K562 (cell line): ENCODE measurements around the gene IPO13. TPM values are rescaled to one million over a fixed set of nuclear protein-coding genes. Genes with fewer than 3 reads are reported as not detected.

Experiments
- ATAC-seq: fragments of 200-7000 bp; cut with Tn5 transposase; 3 replicates; pipeline ENCODE4 v1.9.1; 2020; ENCODE audit warnings: moderate library complexity
- BruUV-seq: library from RNA; stranded (reverse); fragments of 400-500 nt; replicated peaks from 2 replicates; lab custom pipeline; 2021; lab: Mats Ljungman, UMichigan
- CTCF ChIA-PET: fragments of 300-600 bp; formaldehyde crosslinking; extraction: SDS; loops from one replicate; lab custom pipeline; 2021; ENCODE audit warnings: low intra/inter-chr PET ratio; lab: Yijun Ruan, JAX
- POLR2A ChIA-PET: fragments of 300-600, 350-650 bp; sonication (Branson Sonifier 250); formaldehyde crosslinking; extraction: SDS; loops from one replicate; lab custom pipeline; 2021; ENCODE audit warnings: antibody characterized with exemption, inconsistent platforms; lab: Yijun Ruan, JAX
- DNase-seq, 4 experiments: peaks; one replicate each; pipeline versions ENCODE4 v3.0.0 to v3.0.0-alpha.2; 2011 to 2018; ENCODE audit warnings: low spot score in 3 of 4, mixed read lengths in 3 of 4; ENCODE audit errors: extremely low read depth in 1 of 4
- FAIRE-seq: peaks from 2 replicates; lab custom pipeline; 2011; peaks lifted over from hg19 to GRCh38; lab: Jason Lieb, UNC
- H2AFZ ChIP-seq: 2 replicates; pipeline ENCODE4 v1.6.0; 2011; ENCODE audit warnings: low read depth, low read length, control low read depth, inconsistent platforms
- H3K27ac ChIP-seq: fragments of 200-600 bp; 3 replicates; pipeline ENCODE4 v1.8.0; 2011; ENCODE audit warnings: low read depth, mild to moderate bottlenecking, control low read depth, inconsistent platforms, low read length, moderate library complexity, mixed read lengths; ENCODE audit errors: extremely low read depth
- H3K27me3 ChIP-seq, 2 experiments: fragments of 300-600 bp in 1 of 2; 2 replicates in 1 of 2; 3 replicates in 1 of 2; pipeline versions ENCODE4 v1.6.0 to v1.8.0; 2011; ENCODE audit warnings: inconsistent platforms in 2 of 2, low read length in 2 of 2, mild to moderate bottlenecking in 1 of 2, mixed read lengths in 1 of 2, moderate library complexity in 1 of 2; ENCODE audit not compliant: control insufficient read depth in 2 of 2, insufficient read depth in 2 of 2
- H3K36me3 ChIP-seq: fragments of 300-600 bp; 3 replicates; pipeline ENCODE4 v1.8.0; 2011; ENCODE audit warnings: mild to moderate bottlenecking, low read length, inconsistent platforms; ENCODE audit not compliant: control insufficient read depth, insufficient read depth
- H3K4me1 ChIP-seq, 2 experiments: fragments of 200-600 bp in 1 of 2; replicated peaks in 1 of 2; 2 replicates in 1 of 2; 3 replicates in 1 of 2; pipeline versions ENCODE4 v1.5.1 to v1.8.0; 2011; ENCODE audit warnings: inconsistent platforms in 2 of 2, low read length in 2 of 2, mild to moderate bottlenecking in 1 of 2, mixed read lengths in 1 of 2, moderate library complexity in 1 of 2; ENCODE audit not compliant: control insufficient read depth in 2 of 2, insufficient read depth in 2 of 2
- H3K4me2 ChIP-seq: 2 replicates; pipeline ENCODE4 v1.6.1; 2011; ENCODE audit warnings: low read length, control low read depth, inconsistent platforms, mixed read lengths; ENCODE audit not compliant: insufficient read depth
- H3K4me3 ChIP-seq: fragments of 200-600 bp; sonication (generic), shearing (Covaris generic); 2 replicates; pipeline ENCODE4 v1.5.1; 2016; ENCODE audit warnings: control low read depth, inconsistent platforms
- H3K79me2 ChIP-seq: fragments of 200-600 bp; 3 replicates; pipeline ENCODE4 v1.8.0; 2011; ENCODE audit warnings: low read length, inconsistent platforms; ENCODE audit not compliant: control insufficient read depth, insufficient read depth
- H3K9ac ChIP-seq, 2 experiments: 2 replicates each; pipeline versions ENCODE4 v1.6.0 to v1.6.1; 2011; ENCODE audit warnings: low read depth in 2 of 2, low read length in 2 of 2, control low read depth in 1 of 2, inconsistent platforms in 1 of 2, mild to moderate bottlenecking in 1 of 2, mixed read lengths in 1 of 2; ENCODE audit not compliant: insufficient read depth in 1 of 2
- H3K9me1 ChIP-seq: one replicate; pipeline ENCODE4 v1.6.0; 2011; ENCODE audit warnings: inconsistent platforms, mild to moderate bottlenecking, low read length, moderate library complexity; ENCODE audit not compliant: control insufficient read depth, insufficient read depth
- H3K9me3 ChIP-seq: replicated peaks from 2 replicates; pipeline ENCODE4 v1.5.1; 2011; ENCODE audit warnings: low read depth, low read length, inconsistent platforms; ENCODE audit not compliant: control insufficient read depth, insufficient read depth
- H4K20me1 ChIP-seq: replicated peaks from 2 replicates; pipeline ENCODE4 v1.6.1; 2011; ENCODE audit warnings: low read length, inconsistent platforms, mixed read lengths; ENCODE audit not compliant: control insufficient read depth, insufficient read depth
- CTCF ChIP-seq, 3 experiments: IDR thresholded peaks in 2 of 3; conservative IDR thresholded peaks in 1 of 3; 2 replicates each; pipeline ENCODE4 v1.5.1; 2011 to 2012; ENCODE audit warnings: low read length in 3 of 3, mild to moderate bottlenecking in 3 of 3, control low read depth in 2 of 3, improper control_type of control experiment in 1 of 3, inconsistent platforms in 1 of 3, low read depth in 1 of 3, mixed read lengths in 1 of 3, moderate library complexity in 1 of 3; ENCODE audit not compliant: insufficient read depth in 2 of 3
- TFE3 ChIP-seq: fragments of 450-650 bp; formaldehyde crosslinking; IDR thresholded peaks from 2 replicates; pipeline ENCODE4 v1.4.0; 2020; ENCODE audit warnings: mild to moderate bottlenecking, mixed read lengths
- WGBS: fragments of 100-300 bp; shearing (Covaris generic); methylation state at CpG from one replicate; pipeline ENCODE4 v1.1.6; 2016; ENCODE audit warnings: low coverage, mixed read lengths; ENCODE audit not compliant: insufficient coverage; ENCODE audit errors: missing lambda C conversion rate; 5-methylcytosine and 5-hydroxymethylcytosine counted together
- in situ Hi-C: fragments of 300-500 bp; cut with MboI; formaldehyde crosslinking; loops from 4 replicates; pipeline ENCODE4 v1.15.0; 2018; ENCODE audit warnings: inconsistent platforms, mixed read lengths
- intact Hi-C: fragments of 100-400 bp; cut with micrococcal nuclease; formaldehyde crosslinking; loops from 2 replicates; pipeline ENCODE4 v1.14.2; 2022
- polyA plus RNA-seq, 8 experiments: library from polyadenylated mRNA; depleted of rRNA in 4 of 8; stranded (reverse) in 5 of 8; unstranded in 3 of 8; fragments of >200 nt; fragmentation: Nextera tagmentation in 2 of 8; fragmentation: Illumina TruSeq in 1 of 8; extraction: Ambion mirVana in 2 of 8; extraction: Trizol in 1 of 8; gene quantifications; 2 replicates each; pipeline versions ENCODE4 v1.2.1 to v1.2.3, GENCODE V29; 2011 to 2014; ENCODE audit warnings: inconsistent platforms in 1 of 8, missing spikeins in 1 of 8
- total RNA-seq, 7 experiments: library from RNA; depleted of rRNA in 6 of 7; stranded (reverse); fragments of >200 nt in 6 of 7; fragmentation: Illumina TruSeq in 2 of 7; extraction: Trizol in 2 of 7; gene quantifications; 2 replicates each; pipeline versions ENCODE4 v1.2.1 to v1.2.3, GENCODE V29; 2011 to 2021; ENCODE audit warnings: low replicate concordance in 1 of 7

The IPO13 gene
- total and polyA plus RNA-seq, 9 of the 15 experiments (the other 6 are each of a cell fraction or from before 2014, with no cell fraction given), result 7.0 to 30.8 (median 16.2) TPM

GRCh38 chr1:43930168-43930948 lies 16.4 kb upstream of the IPO13 start:
- TF ChIP-seq CTCF (IDR thresholded peaks at IDR 0.05 in 2 of 3, conservative IDR thresholded peaks at IDR 0.05 in 1 of 3; ENCODE audit: insufficient read depth in 2 of 3, low read depth in 1 of 3, low read length in 3 of 3), result peak; percentile 20 to 54 (median 41); a peak in 4 of 6 replicates
- TF ChIP-seq TFE3 (CRISPR knock-in tag), result no peak
- H4K20me1 ChIP-seq, result 0 out of 2 replicates have a peak, but pooled peaks cover 3% of the 10 kb centered on the region
- H3K79me2 ChIP-seq, result no peaks in the 10 kb centered on the region
- FAIRE-seq, result no peak
- H3K4me2 ChIP-seq, result no peak overlapping the region
- H3K27ac ChIP-seq, result peak overlapping the region; percentile 60; the same call in 1 of the 3 replicates
- no peak overlapping the region; a peak in 1 of 4 replicates for H3K9ac ChIP-seq
- no peak overlapping the region for H2AFZ ChIP-seq
- intact Hi-C loops, result loop anchor here (5.0 kb wide), 2 partner anchors 83 to 117 kb away; no protein-coding TSS in a partner anchor
- ATAC-seq, result 0 out of 3 replicates have a peak, but pooled peaks have one; percentile 7
- no peaks in the 10 kb centered on the region; the same call in 1 of the 3 replicates for H3K36me3 ChIP-seq
- H3K9me1 ChIP-seq, result peaks cover 5% of the 10 kb centered on the region
- in situ Hi-C loops, result loop anchor here (5.0 to 10.0 kb wide), 2 partner anchors 158 to 696 kb away; no protein-coding TSS in a partner anchor
- no peaks in the 10 kb centered on the region for H3K27me3 ChIP-seq
- peak in 2 of 4 experiments; percentile 33 to 37 for DNase-seq
- BruUV-seq, result no TSS peak
- 83% methylated on average over 10 of the region's 10 CpGs for WGBS
- no peak overlapping the region for H3K4me3 ChIP-seq
- ChIA-PET CTCF (no interaction called here), POLR2A (interaction anchor here (0.6 to 1.0 kb wide), 4 partner anchors 9 to 222 kb away, joined by 3 read pairs; no protein-coding TSS in a partner anchor)
- H3K4me1 ChIP-seq, result peaks cover 12 to 24% of the 10 kb centered on the region in 2 experiments; a peak in 4 of 5 replicates
- H3K9me3 ChIP-seq, result no peaks in the 10 kb centered on the region
